Activated CD4-positive, alpha-beta T cell treated with anti-CD3 and anti-CD28 coated beads, Interleukin-2, amount 50 U/mL, for 24 hours (primary cell): Measurements from ENCODE around the gene GRIFIN.

Experiments used
- DNase-seq, 2 donors: peaks; one replicate each; pipeline ENCODE4 v3.0.0-alpha.2; 2020; ENCODE audit warnings: low read depth in 1 of 2, low spot score in 1 of 2

The GRIFIN gene

GRCh38 chr7:2435146-2435545 lies 41.1 kb downstream of the GRIFIN start:
- DNase-seq: no peak

GRCh38 chr7:2433713-2434550 lies 42.3 kb downstream of the GRIFIN start:
- DNase-seq: no peak

GRCh38 chr7:2432910-2433712 lies 43.1 kb downstream of the GRIFIN start:
- DNase-seq: no peak

- no peak for DNase-seq
Observed at GRCh38 chr7:2431260-2431867, 44.8 kb downstream of the GRIFIN start.

DNA sequence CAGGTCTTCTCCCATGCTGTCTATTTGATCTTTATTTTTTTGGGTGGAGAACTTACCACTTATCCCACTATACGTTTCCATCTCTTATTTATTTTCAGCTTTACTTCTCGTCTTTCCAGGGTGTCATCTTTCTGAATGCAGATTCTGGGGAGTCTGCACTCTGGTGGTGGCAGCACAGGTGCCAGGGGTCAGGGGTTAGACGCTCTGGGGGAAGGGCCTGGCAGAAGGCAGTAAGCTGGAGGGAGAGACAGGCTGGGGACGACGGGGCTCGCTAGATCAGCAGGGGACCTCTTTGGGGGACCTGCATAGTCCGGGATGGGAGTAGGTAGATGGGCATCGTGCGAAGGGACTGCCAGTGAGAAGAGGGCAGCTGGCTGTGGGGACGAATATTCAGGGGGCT lies 50.4 kb downstream of the GRIFIN start:
- DNase-seq: no peak
